Stimulated activated CD8-positive, alpha-beta memory T cell treated with anti-CD3 and anti-CD28 coated beads, Interleukin-7, amount 100 ng/mL, for 1 hour (primary cell): Measurements from ENCODE around the gene FNDC3A.

ENCODE experiments used
- DNase-seq, 2 donors: peaks; one replicate each; pipeline ENCODE4 v3.0.0-alpha.2; 2020; ENCODE audit warnings: low read depth in 2 of 2

FNDC3A gene

DNA sequence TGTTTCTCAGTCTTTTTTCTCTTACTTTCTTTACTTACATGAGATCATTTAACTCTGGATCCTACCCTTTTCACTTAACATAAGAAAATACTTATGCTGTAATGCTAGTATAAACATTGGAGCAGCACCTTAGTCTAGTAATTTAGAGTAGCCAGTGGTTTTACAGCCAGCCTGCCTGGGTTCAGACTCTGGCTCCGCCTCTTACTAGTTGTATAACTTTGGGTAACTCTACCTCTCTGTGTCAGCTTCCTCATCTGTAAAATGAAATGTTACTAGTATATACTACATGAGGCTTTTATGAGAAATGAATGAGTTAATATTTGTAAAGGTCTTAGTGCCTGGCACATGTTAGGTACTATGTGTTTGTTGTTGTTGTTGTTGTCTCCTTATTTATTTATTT is 277.6 kb downstream of the FNDC3A start:
- DNase-seq: no peak

DNA sequence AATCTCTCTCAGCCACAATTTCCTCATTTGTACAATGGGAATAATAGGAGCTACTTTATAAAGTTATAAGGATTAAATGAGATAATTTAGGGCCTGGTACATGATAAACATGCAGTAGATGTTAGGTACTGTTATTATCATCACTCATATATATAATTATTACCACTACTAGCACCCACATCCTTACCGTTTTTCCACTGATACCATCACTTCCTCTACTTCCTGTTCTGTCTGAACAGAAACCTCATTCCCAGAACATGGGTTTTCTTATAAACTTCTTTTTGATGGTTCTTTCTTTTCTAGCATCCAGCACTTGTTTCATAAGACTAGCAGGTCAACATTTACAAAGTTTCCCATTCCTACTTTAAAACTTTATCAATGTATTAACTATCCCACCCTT is 278.3 kb downstream of the FNDC3A start:
- no peak for DNase-seq

DNA sequence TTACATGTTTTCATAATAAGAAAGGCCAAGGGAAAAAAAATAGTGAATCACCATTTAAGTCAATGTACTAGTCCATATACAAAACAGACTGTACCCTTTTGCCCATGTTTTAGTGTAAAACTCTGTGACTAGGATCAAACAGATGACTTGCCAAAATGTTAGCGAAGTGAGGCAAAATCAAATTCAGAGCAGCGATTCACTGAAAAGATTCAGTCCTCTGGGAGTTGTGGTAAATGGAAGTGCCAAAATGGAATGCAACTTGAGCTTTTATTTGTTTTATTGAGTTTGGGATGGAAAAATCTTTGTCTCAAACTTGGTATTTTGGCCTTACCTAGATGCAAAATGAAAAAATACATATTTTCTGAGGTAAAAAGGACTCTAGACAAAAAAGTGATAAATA is 281.1 kb downstream of the FNDC3A start:
- no peak for DNase-seq

- DNase-seq: no peak
These were observed 282.5 kb downstream of the FNDC3A start for GRCh38 chr13:49258089-49258796.
